ENCODE data around the gene DLGAP5. TPM values are rescaled to one million over a fixed set of nuclear protein-coding genes. Genes with fewer than 3 reads are reported as not detected.

The DLGAP5 gene, protein sequence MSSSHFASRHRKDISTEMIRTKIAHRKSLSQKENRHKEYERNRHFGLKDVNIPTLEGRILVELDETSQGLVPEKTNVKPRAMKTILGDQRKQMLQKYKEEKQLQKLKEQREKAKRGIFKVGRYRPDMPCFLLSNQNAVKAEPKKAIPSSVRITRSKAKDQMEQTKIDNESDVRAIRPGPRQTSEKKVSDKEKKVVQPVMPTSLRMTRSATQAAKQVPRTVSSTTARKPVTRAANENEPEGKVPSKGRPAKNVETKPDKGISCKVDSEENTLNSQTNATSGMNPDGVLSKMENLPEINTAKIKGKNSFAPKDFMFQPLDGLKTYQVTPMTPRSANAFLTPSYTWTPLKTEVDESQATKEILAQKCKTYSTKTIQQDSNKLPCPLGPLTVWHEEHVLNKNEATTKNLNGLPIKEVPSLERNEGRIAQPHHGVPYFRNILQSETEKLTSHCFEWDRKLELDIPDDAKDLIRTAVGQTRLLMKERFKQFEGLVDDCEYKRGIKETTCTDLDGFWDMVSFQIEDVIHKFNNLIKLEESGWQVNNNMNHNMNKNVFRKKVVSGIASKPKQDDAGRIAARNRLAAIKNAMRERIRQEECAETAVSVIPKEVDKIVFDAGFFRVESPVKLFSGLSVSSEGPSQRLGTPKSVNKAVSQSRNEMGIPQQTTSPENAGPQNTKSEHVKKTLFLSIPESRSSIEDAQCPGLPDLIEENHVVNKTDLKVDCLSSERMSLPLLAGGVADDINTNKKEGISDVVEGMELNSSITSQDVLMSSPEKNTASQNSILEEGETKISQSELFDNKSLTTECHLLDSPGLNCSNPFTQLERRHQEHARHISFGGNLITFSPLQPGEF
- total RNA-seq (2014; rRNA removed; shearing (Covaris generic)), result 29.2 and 31.1 TPM in 2 replicates
- 13.9 and 20.6 TPM in 2 replicates for polyA plus RNA-seq (2015; cell fraction: cytosol; rRNA removed)
- polyA plus RNA-seq (2015; cell fraction: nucleus; rRNA removed), result 53.9 and 62.5 TPM in 2 replicates

DNA sequence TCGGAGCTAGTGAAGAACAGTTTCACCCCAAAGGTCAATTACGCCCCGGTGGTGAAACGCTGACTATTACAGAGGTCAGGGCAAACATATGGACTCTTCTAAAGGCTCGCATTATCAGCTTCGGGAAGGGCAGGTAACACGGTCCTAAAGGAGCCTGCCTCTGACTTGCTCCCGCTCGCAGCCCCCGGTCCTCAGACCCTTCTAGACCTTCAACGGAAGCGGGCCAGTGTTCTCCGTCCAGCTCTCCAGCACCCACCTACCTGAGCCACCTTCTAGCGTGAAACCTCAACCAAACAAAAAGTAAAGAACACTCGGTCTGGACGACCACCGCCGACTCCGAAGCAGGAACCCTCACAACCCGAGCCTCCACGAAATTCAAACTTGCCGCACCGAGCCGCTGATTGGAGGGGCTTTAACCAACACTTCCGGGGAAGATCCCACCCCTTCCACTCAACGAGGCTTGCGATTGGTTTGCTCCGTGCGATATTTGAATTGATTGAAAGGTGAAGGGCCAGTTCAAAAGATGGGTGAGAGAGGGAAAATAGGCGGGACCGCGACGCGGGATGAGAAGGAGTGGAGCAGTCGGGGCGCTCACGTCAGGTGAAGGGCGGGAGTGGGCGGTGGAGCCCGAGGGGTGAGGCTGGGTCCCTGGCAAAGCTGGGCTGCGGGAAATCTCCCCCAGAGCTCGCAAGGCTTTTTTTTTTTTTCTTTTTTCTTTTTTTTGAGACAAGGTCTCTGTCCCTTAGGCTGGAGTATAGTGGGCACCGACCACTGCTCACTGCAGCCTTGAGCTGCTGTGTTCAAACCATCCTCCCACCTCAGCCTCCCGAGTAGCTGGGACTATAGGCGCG, at the start of gene DLGAP5:
Gene DLGAP5, minus strand, starts transcription at position 383 of the 851 bp plus-strand sequence. CDS start 2,406 bp downstream, outside the sequence.
- DNase-seq (ENCODE audit: low read depth, low spot score), result peak; percentile 98
- in situ Hi-C loops (cut with HindIII; ENCODE audit: low pct_unique_long_range_greater_than_20kb, low sequenced_read_pairs), result no loop called here

DNA sequence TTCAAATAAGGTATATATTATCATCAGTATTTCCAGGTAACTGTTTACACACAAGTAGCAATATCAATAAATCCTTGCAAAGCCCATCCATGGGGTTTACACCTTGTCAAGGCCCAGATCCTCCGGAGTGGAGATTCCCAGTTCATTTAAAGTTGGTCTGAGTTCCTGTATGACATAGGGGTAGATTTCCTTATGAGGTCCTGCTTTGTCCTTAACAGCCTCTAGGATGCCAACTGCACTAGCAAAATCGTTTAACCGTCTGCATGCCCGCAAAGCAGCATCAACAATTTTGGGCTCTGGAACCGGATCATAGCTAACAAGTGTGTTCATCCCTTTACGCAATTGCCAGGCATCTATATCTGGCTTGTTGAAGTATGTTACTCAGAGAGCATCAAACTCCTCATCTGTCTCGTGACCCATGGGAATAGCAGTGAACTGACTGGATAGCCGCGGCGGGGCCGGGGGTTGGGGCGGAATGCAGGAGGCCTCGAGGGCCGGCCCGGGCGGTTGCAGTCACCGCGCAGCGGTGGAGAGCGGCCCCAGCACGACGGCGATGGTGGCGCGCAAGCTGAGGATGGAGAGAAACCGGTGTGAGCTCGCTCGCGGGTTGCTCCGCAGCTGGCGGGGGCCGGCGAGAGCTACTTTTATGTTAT, 49.3 kb upstream of the DLGAP5 start:
- DNase-seq (ENCODE audit: low read depth, low spot score), result no peak
- in situ Hi-C loops (cut with HindIII; ENCODE audit: low pct_unique_long_range_greater_than_20kb, low sequenced_read_pairs), result no loop called here

DNA sequence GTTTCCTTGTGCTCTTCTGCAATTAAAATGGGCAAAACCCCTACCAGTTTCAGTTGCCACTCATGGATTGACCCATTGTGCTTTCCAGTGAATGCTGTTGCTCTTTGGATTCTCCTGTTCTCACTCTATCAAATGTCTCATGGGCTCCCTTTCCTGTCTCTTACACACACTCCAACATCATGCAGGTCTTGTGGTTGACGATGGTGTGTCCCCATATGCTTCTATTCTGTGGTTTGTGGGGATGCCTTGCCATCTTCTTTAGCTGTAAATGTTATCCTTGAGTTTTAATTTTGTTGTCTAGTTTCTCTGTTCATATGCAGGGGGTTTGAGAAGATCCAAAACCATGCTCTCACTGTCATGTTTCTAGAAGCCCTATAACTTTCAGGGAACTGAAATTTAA, 47.9 kb upstream of the DLGAP5 start:
- in situ Hi-C loops (cut with HindIII; ENCODE audit: low pct_unique_long_range_greater_than_20kb, low sequenced_read_pairs), result no loop called here
- peak; percentile 4 for DNase-seq (ENCODE audit: low read depth, low spot score)

DNA sequence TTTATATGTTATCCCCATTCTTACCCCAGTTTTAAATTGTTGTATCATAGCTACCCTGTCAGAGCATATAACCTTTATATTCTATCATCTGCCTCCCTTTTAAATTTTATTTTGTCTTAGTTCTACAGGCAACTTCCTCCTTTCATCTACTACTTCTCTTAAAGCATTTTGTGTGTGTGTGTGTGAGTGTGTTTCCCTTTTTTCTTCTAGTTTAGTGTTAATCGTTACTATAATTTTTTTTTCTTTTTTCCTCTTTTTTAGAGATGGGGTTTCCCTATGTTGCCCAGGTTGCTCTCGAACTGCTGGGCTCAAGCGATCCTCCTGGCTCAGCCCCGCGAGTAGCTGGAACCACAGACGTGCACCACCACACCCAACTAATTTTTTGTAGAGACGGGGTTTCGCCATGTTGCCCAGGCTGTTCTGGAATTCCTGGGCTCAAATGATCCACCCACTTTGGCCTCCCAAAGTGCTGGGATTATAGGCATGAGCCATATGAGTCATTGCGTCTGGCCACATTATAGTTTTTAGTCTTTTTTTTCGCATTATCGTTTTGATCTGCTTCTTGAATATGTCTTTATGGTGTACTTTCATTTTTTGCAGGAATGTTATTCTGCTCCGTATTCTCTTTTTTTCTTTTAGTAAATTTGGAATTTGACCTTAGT, 46.8 kb upstream of the DLGAP5 start:
- no peak for DNase-seq (ENCODE audit: low read depth, low spot score)
- in situ Hi-C loops (cut with HindIII; ENCODE audit: low pct_unique_long_range_greater_than_20kb, low sequenced_read_pairs), result no loop called here

DNA sequence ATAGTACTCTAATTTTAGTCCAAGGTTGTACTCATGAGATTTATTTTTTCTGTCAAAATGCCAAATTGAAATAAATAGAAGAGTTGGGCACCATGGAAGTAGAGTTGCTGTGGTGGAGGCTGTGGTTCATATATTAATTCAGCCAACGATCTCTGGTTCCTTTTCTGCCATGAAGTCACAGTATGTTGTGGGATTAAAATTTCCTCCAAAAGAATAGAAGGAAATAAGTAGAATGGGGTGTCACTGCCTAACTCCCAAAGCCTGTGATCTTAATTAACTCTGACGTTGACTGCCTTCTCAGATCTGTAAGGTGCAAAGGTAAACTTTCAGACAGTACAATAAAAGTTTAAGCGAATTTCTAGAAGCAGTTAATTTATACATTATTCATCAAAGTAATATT, 42.2 kb upstream of the DLGAP5 start:
- in situ Hi-C loops (cut with HindIII; ENCODE audit: low pct_unique_long_range_greater_than_20kb, low sequenced_read_pairs), result no loop called here
- DNase-seq (ENCODE audit: low read depth, low spot score), result no peak

DNA sequence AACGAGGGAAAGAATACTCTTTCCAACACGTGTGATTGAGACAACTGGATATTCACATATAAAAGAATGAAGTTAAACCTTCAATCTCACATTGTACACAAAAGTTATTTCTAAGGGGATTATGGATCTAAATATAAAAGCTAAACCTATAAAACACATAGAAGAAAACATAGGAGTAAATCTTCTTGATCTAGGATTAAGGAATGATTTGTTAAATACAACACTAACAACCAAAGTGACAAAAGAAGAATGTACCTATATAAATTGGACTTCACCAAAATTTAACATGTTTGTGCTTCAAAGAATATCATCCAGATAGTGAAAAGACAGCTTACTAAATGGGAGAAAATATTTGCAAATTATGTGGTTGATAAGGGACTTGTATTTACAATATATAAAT, 36.9 kb upstream of the DLGAP5 start:
- in situ Hi-C loops (cut with HindIII; ENCODE audit: low pct_unique_long_range_greater_than_20kb, low sequenced_read_pairs), result no loop called here
- DNase-seq (ENCODE audit: low read depth, low spot score), result no peak

DNA sequence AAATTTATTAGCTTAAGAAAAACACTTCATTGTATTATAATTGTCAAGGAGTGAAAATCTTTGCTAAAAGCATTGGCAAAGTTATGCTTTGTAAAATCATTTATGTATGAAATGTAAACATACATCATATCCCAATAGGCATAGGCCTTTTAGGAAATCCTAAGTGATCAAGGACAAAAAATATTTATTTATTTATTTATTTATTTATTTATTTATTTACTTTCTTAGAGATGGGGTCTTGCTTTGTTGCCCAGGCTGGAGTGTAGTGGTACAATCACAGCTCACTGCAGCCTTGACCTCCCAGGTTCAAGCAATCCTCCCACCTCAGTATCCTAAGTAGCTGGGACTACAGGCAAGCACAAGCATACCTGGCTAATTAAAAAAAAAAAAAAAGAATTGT, 32.0 kb upstream of the DLGAP5 start:
- in situ Hi-C loops (cut with HindIII; ENCODE audit: low pct_unique_long_range_greater_than_20kb, low sequenced_read_pairs), result no loop called here
- DNase-seq (ENCODE audit: low read depth, low spot score), result no peak

DNA sequence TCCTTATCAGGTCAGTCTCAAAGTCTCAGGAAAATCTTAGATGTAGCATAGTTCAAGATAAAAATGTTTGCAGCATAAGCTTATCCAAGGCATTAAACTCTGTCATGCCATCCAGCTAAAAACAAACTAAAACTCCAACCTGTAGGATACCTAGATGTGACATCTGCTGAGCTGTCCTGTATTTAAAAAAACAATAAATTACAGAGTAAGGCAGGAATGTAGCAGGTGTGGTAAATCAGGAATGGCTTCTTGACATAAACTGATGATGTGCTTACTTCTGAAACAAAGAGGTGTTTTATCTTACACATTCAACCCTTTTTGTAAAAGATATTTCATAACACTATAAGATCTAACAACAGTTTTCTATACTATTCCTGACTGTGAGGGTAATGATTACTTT, 30.6 kb upstream of the DLGAP5 start:
- no peak for DNase-seq (ENCODE audit: low read depth, low spot score)
- in situ Hi-C loops (cut with HindIII; ENCODE audit: low pct_unique_long_range_greater_than_20kb, low sequenced_read_pairs), result no loop called here

DNA sequence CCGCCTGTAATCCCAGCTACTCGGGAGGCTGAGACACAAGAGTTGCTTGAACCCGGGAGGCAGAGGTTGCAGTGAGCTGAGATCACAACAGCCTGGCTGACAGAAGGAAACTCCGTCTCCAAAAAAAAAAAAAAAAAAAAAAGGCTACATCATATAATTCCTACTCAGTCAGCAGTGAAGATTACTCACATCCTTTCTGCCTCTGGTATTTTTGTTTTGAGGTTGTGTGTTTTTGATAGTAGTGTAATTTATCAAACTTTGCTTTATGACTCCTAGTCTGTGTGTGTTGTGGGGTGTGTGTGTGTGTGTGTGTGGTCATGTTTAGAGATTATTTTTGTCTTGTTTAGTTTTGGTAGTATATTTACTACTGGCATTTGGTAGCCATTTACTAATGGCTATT, 29.8 kb upstream of the DLGAP5 start:
- in situ Hi-C loops (cut with HindIII; ENCODE audit: low pct_unique_long_range_greater_than_20kb, low sequenced_read_pairs), result no loop called here

DNA sequence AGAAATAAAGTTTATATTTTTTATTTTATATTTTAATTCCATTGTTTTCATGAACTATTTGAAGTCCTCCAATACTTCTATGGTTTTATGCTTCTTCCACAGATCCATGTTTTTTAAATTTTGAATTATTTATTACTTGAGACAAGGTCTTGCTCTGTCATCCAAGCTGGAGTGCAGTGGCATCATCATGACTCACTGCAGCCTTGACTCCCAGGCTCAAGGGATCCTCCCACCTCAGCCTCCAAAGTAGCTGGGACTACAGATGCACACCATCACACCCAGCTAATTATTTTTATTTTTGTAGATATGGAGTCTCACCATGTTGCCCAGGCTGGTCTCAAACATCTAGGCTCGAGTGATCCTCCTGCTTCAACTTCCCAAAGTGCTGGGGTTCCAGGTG, 28.8 kb upstream of the DLGAP5 start:
- no peak for DNase-seq (ENCODE audit: low read depth, low spot score)
- in situ Hi-C loops (cut with HindIII; ENCODE audit: low pct_unique_long_range_greater_than_20kb, low sequenced_read_pairs), result no loop called here

More for the DNA sequence above, 29.8 kb upstream of the DLGAP5 start:
- DNase-seq (ENCODE audit: low read depth, low spot score), result no peak

DNA sequence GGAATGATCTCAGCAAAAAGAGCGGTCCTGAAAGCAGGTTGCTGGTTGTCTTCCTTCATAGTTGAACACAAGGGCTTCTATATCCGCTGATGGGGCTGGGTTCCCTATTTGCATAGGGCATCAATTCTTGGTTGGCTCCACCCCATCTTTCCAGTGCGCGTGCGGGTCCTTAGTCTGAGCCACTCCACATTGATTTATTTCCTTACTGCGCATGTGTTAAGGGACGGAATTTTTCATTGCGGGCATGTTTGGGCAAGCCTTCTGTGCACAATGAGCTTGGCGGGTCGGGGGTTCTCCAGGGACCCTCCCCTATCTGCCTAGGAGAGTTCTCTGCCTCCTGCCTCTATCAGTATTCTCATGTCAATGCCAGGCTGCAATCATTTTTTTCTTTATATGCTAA, 21.2 kb upstream of the DLGAP5 start:
- in situ Hi-C loops (cut with HindIII; ENCODE audit: low pct_unique_long_range_greater_than_20kb, low sequenced_read_pairs), result no loop called here
- DNase-seq (ENCODE audit: low read depth, low spot score), result peak; percentile 96

DNA sequence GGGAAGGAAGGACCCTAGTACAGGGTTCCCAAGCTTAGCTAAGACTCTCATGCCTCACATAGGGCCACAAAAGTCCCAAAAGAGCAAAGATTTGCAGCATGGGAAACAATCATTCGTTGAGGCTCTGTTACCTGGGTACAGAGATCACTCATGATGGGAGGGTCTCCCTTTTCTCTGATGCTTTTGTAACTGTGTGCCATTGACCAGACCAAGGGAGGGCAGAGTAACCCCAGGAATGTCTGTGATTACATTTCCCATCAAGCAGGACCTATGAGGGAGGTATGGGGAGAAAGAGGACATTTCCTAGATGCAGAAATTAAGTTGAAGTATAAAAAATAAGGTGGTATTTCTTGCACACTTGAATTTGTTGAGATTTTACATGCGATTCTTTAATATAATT, 16.4 kb upstream of the DLGAP5 start:
- in situ Hi-C loops (cut with HindIII; ENCODE audit: low pct_unique_long_range_greater_than_20kb, low sequenced_read_pairs), result no loop called here
- DNase-seq (ENCODE audit: low read depth, low spot score), result no peak

DNA sequence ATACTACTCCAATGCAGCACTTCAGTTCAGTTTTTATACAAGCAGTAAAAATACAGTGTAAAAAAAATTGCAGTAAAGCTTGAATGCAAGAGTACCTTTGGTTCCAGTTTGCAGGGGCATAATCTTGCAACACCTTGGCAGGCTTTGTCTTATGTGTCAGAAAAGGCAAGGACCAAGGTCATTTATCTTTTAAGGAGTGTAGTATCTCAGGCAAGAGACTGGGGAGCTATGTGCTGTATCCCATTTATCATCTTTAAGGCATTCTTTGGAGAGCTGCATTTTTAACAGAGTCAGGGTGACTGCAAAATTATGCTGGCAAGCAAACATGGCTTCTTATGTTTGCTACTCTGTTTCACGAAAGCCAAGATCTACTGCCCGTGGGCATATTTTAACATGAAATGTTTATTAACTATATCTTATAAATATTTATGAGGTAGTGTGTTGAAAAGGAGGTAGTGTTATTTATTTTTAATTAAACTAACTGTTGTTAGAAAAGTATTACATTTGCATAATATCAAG, 14.8 kb upstream of the DLGAP5 start:
- no peak for DNase-seq (ENCODE audit: low read depth, low spot score)
- in situ Hi-C loops (cut with HindIII; ENCODE audit: low pct_unique_long_range_greater_than_20kb, low sequenced_read_pairs), result no loop called here

DNA sequence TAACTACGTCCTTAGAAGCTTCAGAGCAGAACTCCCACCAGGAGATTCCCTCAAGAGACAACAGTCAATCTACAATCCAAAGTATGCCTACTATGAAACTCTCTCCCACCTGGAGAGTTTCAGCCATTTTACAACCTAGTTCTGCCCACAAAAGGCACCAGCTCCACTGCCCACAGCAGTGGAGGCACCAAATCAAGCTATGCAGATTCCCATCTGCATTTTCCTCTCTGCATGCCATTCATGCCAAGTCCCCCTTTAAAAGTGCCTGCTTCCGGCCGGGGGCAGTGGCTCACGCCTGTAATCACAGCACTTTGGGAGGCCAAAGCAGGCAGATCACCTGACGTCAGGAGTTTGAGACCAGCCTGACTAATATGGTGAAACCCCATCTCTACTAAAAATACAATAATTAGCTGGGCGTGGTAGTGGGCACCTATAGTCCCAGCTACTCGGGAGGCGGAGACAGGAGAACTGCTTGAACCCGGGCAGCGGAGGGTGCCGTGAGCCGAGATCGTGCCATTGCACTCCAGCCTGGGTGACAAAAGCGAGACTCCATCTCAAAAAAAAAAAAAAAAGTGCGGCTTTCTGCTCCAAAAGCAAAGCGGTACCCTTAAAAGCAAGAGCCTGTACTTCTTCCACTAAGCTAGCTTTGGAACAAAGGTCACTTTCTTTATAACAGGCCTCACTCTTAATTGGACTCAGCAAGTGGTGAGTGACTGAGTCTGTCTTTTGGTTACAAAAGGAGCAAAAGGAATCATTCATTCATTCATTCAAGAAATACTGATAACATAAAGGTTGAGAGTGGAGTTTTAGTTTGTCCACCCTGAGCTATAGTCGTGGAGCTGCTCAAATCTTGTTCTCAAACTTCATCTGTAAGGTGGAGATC, 10.1 kb upstream of the DLGAP5 start:
- in situ Hi-C loops (cut with HindIII; ENCODE audit: low pct_unique_long_range_greater_than_20kb, low sequenced_read_pairs), result no loop called here
- DNase-seq (ENCODE audit: low read depth, low spot score), result no peak

DNA sequence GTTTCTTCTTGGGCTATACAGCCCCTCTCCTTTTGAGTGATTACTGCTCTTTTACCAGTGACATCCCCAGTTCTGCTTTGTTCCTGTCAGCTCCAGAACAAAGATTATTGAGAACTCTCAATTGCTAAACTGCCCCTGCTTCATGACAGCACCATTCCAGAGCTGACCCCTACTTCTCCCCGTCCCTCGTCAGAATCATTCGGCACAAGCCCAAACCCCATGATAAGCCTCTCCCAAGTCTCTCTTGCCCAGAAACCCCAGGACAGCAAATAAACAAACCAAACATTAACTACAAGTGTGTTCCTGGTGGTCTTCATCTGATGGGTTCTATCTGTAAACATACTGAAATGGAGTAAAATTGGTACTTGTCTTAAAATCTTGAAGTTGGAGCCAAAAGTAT, 9.3 kb upstream of the DLGAP5 start:
- in situ Hi-C loops (cut with HindIII; ENCODE audit: low pct_unique_long_range_greater_than_20kb, low sequenced_read_pairs), result no loop called here
- no peak for DNase-seq (ENCODE audit: low read depth, low spot score)

DNA sequence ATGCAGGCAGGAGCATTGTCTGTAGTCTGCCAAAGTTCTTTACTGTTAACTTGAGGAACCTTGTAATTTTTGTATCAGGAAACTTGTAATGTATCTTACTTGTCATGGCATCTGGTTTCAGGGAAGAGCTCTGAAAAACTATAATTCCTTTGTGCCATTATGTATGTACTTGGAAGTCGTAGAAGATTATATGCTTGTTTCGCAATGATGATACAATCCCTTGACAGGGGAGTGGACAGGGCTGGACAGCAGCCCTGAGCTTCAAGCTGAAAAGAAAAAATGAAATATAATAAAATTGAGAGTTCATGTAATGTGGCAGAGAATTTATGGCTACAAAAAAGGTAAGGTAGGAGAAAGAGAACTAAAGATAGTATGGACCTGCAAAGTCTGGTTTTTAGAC, 7.4 kb upstream of the DLGAP5 start:
- in situ Hi-C loops (cut with HindIII; ENCODE audit: low pct_unique_long_range_greater_than_20kb, low sequenced_read_pairs), result no loop called here
- no peak for DNase-seq (ENCODE audit: low read depth, low spot score)
